SK-N-SH (cell line): Measurements from ENCODE around the gene EXOC2. TPM values are rescaled to one million over a fixed set of nuclear protein-coding genes. Genes with fewer than 3 reads are reported as not detected.

Experiments
- CTCF ChIA-PET: fragments of 300-600, 350-600 bp; formaldehyde crosslinking; extraction: SDS; loops from one replicate; lab custom pipeline; 2021; lab: Yijun Ruan, JAX
- POLR2A ChIA-PET: fragments of 350-600 bp; sonication (Branson Sonifier 250); formaldehyde crosslinking; extraction: SDS; loops from one replicate; lab custom pipeline; 2020; ENCODE audit warnings: antibody characterized with exemption, inconsistent platforms; lab: Yijun Ruan, JAX
- DNase-seq: peaks from one replicate; pipeline ENCODE4 v3.0.0; 2012
- H2AFZ ChIP-seq: fragments of 200-600 bp; sonication (generic); 2 replicates; pipeline ENCODE4 v1.8.1; 2016; ENCODE audit warnings: antibody characterized with exemption, mild to moderate bottlenecking, low read depth
- H3F3A ChIP-seq: fragments of 200-600 bp; sonication (generic); replicated peaks from 2 replicates; pipeline ENCODE3; 2016; ENCODE audit warnings: antibody characterized with exemption, mild to moderate bottlenecking; ENCODE audit not compliant: insufficient read depth
- H3K27ac ChIP-seq, 2 experiments: fragments of 200-500 bp in 1 of 2; fragments of 200-600 bp in 1 of 2; sonication (Bioruptor generic) in 1 of 2; sonication (generic), shearing (Covaris generic) in 1 of 2; 2 replicates each; pipeline versions ENCODE4 v1.5.1 to v1.6.1; 2014 to 2016; ENCODE audit warnings: low read depth in 2 of 2, inconsistent platforms in 1 of 2, low read length in 1 of 2, mild to moderate bottlenecking in 1 of 2, mixed read lengths in 1 of 2
- H3K27me3 ChIP-seq: fragments of 200-600 bp; sonication (generic), shearing (Covaris generic); 2 replicates; pipeline ENCODE4 v1.6.1; 2016; ENCODE audit warnings: mixed run types; ENCODE audit not compliant: insufficient read depth
- H3K36me3 ChIP-seq, 2 experiments: fragments of 200-500 bp in 1 of 2; fragments of 200-600 bp in 1 of 2; sonication (Bioruptor generic) in 1 of 2; sonication (generic) in 1 of 2; replicated peaks in 1 of 2; 2 replicates each; pipeline versions ENCODE3 to v1.5.1; 2014 to 2016; ENCODE audit warnings: low read length in 1 of 2, mild to moderate bottlenecking in 1 of 2; ENCODE audit not compliant: insufficient read depth in 2 of 2, control insufficient read depth in 1 of 2
- H3K4me1 ChIP-seq, 2 experiments: fragments of 200-500 bp in 1 of 2; fragments of 200-600 bp in 1 of 2; sonication (Bioruptor generic) in 1 of 2; sonication (generic), shearing (Covaris generic) in 1 of 2; 2 replicates each; pipeline versions ENCODE4 v1.5.1 to v1.6.1; 2014 to 2016; ENCODE audit warnings: low read depth in 1 of 2, low read length in 1 of 2, mixed run types in 1 of 2; ENCODE audit not compliant: insufficient read depth in 2 of 2, control insufficient read depth in 1 of 2
- H3K4me2 ChIP-seq: fragments of 200-600 bp; sonication (generic), shearing (Covaris generic); 2 replicates; pipeline ENCODE4 v1.6.1; 2017; ENCODE audit warnings: mixed run types
- H3K4me3 ChIP-seq, 2 experiments: fragments of 200-500 bp in 1 of 2; fragments of 200-600 bp in 1 of 2; sonication (Bioruptor generic) in 1 of 2; sonication (generic), shearing (Covaris generic) in 1 of 2; 2 replicates each; pipeline versions ENCODE4 v1.5.1 to v1.8.1; 2014 to 2016; ENCODE audit warnings: low read depth in 2 of 2, inconsistent platforms in 1 of 2, low read length in 1 of 2, mild to moderate bottlenecking in 1 of 2, mixed read lengths in 1 of 2, moderate library complexity in 1 of 2
- H3K79me2 ChIP-seq: fragments of 200-600 bp; sonication (generic); 2 replicates; pipeline ENCODE4 v1.8.1; 2017; ENCODE audit warnings: mild to moderate bottlenecking; ENCODE audit not compliant: insufficient read depth
- H3K9ac ChIP-seq: fragments of 200-600 bp; sonication (generic); 2 replicates; pipeline ENCODE4 v1.6.1; 2017; ENCODE audit warnings: mixed run types
- H3K9me2 ChIP-seq: fragments of 200-600 bp; sonication (generic); 2 replicates; pipeline ENCODE4 v1.6.1; 2017; ENCODE audit warnings: mixed run types
- H3K9me3 ChIP-seq: fragments of 200-600 bp; sonication (generic); 2 replicates; pipeline ENCODE4 v1.6.1; 2017; ENCODE audit warnings: mixed run types, mild to moderate bottlenecking, moderate library complexity
- H4K20me1 ChIP-seq: fragments of 200-600 bp; sonication (generic); 2 replicates; pipeline ENCODE4 v1.6.1; 2017; ENCODE audit warnings: mild to moderate bottlenecking, mixed run types; ENCODE audit not compliant: insufficient read depth
- CHD2 ChIP-seq: fragments of 150-350 bp; IDR thresholded peaks from 2 replicates; pipeline ENCODE4 v1.6.1; 2018; ENCODE audit warnings: low read length; ENCODE audit not compliant: partially characterized antibody
- CTCF ChIP-seq: fragments of 200-600 bp; sonication (generic); IDR thresholded peaks from 2 replicates; pipeline ENCODE4 v1.6.1; 2017; ENCODE audit warnings: antibody characterized with exemption, mild to moderate bottlenecking, moderate library complexity
- ELF1 ChIP-seq: IDR thresholded peaks from 2 replicates; pipeline ENCODE4 v1.4.0; 2012
- EZH2phosphoT487 ChIP-seq: fragments of 200-600 bp; sonication (generic); IDR thresholded peaks from 2 replicates; pipeline ENCODE4 v1.6.1; 2017; ENCODE audit warnings: low read depth, mixed run types, mild to moderate bottlenecking, antibody characterized with exemption, moderate library complexity, borderline replicate concordance
- FOSL2 ChIP-seq: IDR thresholded peaks from 2 replicates; pipeline ENCODE4 v1.4.0; 2012; ENCODE audit warnings: low read depth, mild to moderate bottlenecking, moderate library complexity, borderline replicate concordance
- FOXM1 ChIP-seq: IDR thresholded peaks from 2 replicates; pipeline ENCODE4 v1.4.0; 2012; ENCODE audit warnings: low read depth, mild to moderate bottlenecking
- GABPA ChIP-seq: IDR thresholded peaks from 2 replicates; pipeline ENCODE4 v1.4.0; 2012; ENCODE audit warnings: low read depth, mild to moderate bottlenecking
- GATA2 ChIP-seq: sonication (generic); formaldehyde crosslinking; IDR thresholded peaks from 2 replicates; pipeline ENCODE4 v1.5.0; 2020; ENCODE audit warnings: mild to moderate bottlenecking, missing genetic modification reagents
- IRF3 ChIP-seq: fragments of 150-350 bp; IDR thresholded peaks from 2 replicates; pipeline ENCODE4 v1.6.1; 2016; ENCODE audit warnings: mild to moderate bottlenecking, low read depth, low read length
- JUND ChIP-seq: IDR thresholded peaks from 2 replicates; pipeline ENCODE4 v1.4.0; 2012
- MEF2A ChIP-seq: IDR thresholded peaks from 2 replicates; pipeline ENCODE4 v1.4.0; 2012; ENCODE audit warnings: low read depth, borderline replicate concordance
- PBX3 ChIP-seq: IDR thresholded peaks from 2 replicates; pipeline ENCODE4; 2012
- POLR2AphosphoS5 ChIP-seq: IDR thresholded peaks from 2 replicates; pipeline ENCODE4 v1.6.1; 2012; ENCODE audit warnings: low read depth, low read length
- RAD21 ChIP-seq: IDR thresholded peaks from 2 replicates; pipeline ENCODE4 v1.6.1; 2012; ENCODE audit warnings: mild to moderate bottlenecking, low read length
- RCOR1 ChIP-seq: fragments of 150-350 bp; IDR thresholded peaks from 2 replicates; pipeline ENCODE4 v1.6.1; 2017; ENCODE audit warnings: antibody characterized with exemption, low read length
- SIN3A ChIP-seq: IDR thresholded peaks from 2 replicates; pipeline ENCODE4 v1.6.1; 2012; ENCODE audit warnings: low read depth, mild to moderate bottlenecking, low read length, moderate library complexity, borderline replicate concordance
- TAF1 ChIP-seq: IDR thresholded peaks from 2 replicates; pipeline ENCODE4 v1.6.1; 2012; ENCODE audit warnings: low read depth, mild to moderate bottlenecking, low read length, moderate library complexity, borderline replicate concordance
- TEAD4 ChIP-seq: IDR thresholded peaks from 2 replicates; pipeline ENCODE4 v1.4.0; 2012; ENCODE audit warnings: mild to moderate bottlenecking, borderline replicate concordance; ENCODE audit not compliant: insufficient read depth
- USF1 ChIP-seq: IDR thresholded peaks from 2 replicates; pipeline ENCODE4 v1.4.0; 2012; ENCODE audit warnings: low read depth, borderline replicate concordance
- YY1 ChIP-seq: IDR thresholded peaks from 2 replicates; pipeline ENCODE4 v1.4.0; 2012; ENCODE audit warnings: low read depth, mild to moderate bottlenecking
- WGBS: methylation state at CpG from one replicate; pipeline ENCODE4 v1.1.6; 2017; ENCODE audit warnings: low lambda C conversion rate; 5-methylcytosine and 5-hydroxymethylcytosine counted together
- polyA plus RNA-seq, 3 experiments: library from polyadenylated mRNA; depleted of rRNA; stranded (reverse); fragments of >200 nt; gene quantifications; 2 replicates each; pipeline ENCODE4 v1.2.3, GENCODE V29; 2012

The EXOC2 gene
- polyA plus RNA-seq, 1 of the 3 experiments (the other 2 are of a cell fraction) = 10.6 TPM

GRCh38 chr6:515267-515666, 177.7 kb downstream of the EXOC2 start (continued):
- TF ChIP-seq FOSL2 (no peak), USF1 (no peak), GATA2 (CRISPR knock-in tag) (no peak)

- TF ChIP-seq YY1 (no peak), JUND (no peak), EZH2phosphoT487 (no peak), RAD21 (no peak), USF1 (no peak), GABPA (no peak), MEF2A (no peak), PBX3 (no peak), POLR2AphosphoS5 (no peak)
- H2AFZ ChIP-seq = no peak overlapping the region
- H3F3A ChIP-seq = peaks cover 7% of the 10 kb centered on the region
- H3K27ac ChIP-seq = no peak overlapping the region
- no peak overlapping the region for H3K4me3 ChIP-seq
- POLR2A ChIA-PET = no interaction called here
- no peaks in the 10 kb centered on the region for H3K79me2 ChIP-seq
- H4K20me1 ChIP-seq = no peaks in the 10 kb centered on the region
- H3K36me3 ChIP-seq = peaks cover 9 to 13% of the 10 kb centered on the region in 2 experiments
- no peak for DNase-seq
- H3K4me2 ChIP-seq = no peak overlapping the region
- CTCF ChIA-PET = no interaction called here
- no peaks in the 10 kb centered on the region for H3K27me3 ChIP-seq
- WGBS = 97% methylated on average over 10 of the region's 12 CpGs
- H3K4me1 ChIP-seq = no peaks in the 10 kb centered on the region; a peak in 1 of 4 replicates
- no peaks in the 10 kb centered on the region for H3K9me2 ChIP-seq
- H3K9ac ChIP-seq = no peak overlapping the region
- H3K9me3 ChIP-seq = no peaks in the 10 kb centered on the region
Measured at GRCh38 chr6:514396-514978, 178.5 kb downstream of the EXOC2 start.

- H3K36me3 ChIP-seq = peaks cover 9 to 15% of the 10 kb centered on the region in 2 experiments
- H3K79me2 ChIP-seq = no peaks in the 10 kb centered on the region
- peaks cover 7% of the 10 kb centered on the region for H3F3A ChIP-seq
- no peak overlapping the region for H3K4me2 ChIP-seq
- DNase-seq = no peak
- CTCF ChIA-PET = no interaction called here
- no peak overlapping the region for H3K4me3 ChIP-seq
- POLR2A ChIA-PET = no interaction called here
- no peaks in the 10 kb centered on the region for H3K27me3 ChIP-seq
- no peaks in the 10 kb centered on the region for H4K20me1 ChIP-seq
- H2AFZ ChIP-seq = no peak overlapping the region
- H3K9me2 ChIP-seq = no peaks in the 10 kb centered on the region
- no peak overlapping the region for H3K27ac ChIP-seq
- 93% methylated on average over 3 of the region's 3 CpGs for WGBS
- H3K9me3 ChIP-seq = no peaks in the 10 kb centered on the region
- H3K4me1 ChIP-seq = no peaks in the 10 kb centered on the region; a peak in 1 of 4 replicates
- H3K9ac ChIP-seq = no peak overlapping the region
- TF ChIP-seq FOXM1 = no peak
- TF ChIP-seq RCOR1 = no peak
- TF ChIP-seq PBX3 = no peak
- TF ChIP-seq CHD2 = no peak
- TF ChIP-seq FOSL2 = no peak
- no peak for TF ChIP-seq SIN3A
- no peak for TF ChIP-seq RAD21
- no peak for TF ChIP-seq IRF3
- no peak for TF ChIP-seq GATA2 (CRISPR knock-in tag)
- no peak for TF ChIP-seq CTCF
- TF ChIP-seq TEAD4 = no peak
- TF ChIP-seq POLR2AphosphoS5 = no peak
- no peak for TF ChIP-seq ELF1
- TF ChIP-seq TAF1 = no peak
Measured at GRCh38 chr6:513961-514360, 179.0 kb downstream of the EXOC2 start.
